Measurements from ENCODE around the gene CARD16.
"Not testable (repeated sequence)": the region's sequence is repeated elsewhere in the genome, so short reads cannot be mapped to it uniquely, and the experiment has no call there.

CARD16 gene

DNA sequence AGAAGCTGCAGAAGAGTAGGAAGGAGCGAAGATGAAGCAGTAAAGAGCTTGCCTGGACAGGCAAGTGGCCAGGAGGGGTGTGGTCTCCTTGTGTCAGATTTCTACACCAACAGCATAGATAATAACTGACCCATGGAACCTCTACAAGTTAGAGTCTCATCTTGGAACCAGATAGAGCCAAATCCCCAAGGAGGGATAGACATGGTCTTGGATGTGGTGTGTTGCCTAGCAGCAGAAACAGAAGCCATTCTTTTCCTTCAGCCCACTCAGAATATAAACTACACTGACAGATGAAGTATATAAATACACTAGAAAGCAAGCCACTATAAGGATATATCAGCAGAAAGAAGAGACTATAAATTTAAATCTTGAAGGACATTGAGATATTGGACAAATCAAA lies 4.3 kb upstream of the CARD16 start:
- no peak for DNase-seq (ENCODE audit: low read depth)

GRCh38 chr11:105046898-105047579 lies 1.9 kb upstream of the CARD16 start:
- peak; percentile 97 for DNase-seq (ENCODE audit: low read depth)

GRCh38 chr11:105045676-105046296 lies 651 bp upstream of the CARD16 start:
- DNase-seq (ENCODE audit: low read depth) = peak; percentile 18

DNA sequence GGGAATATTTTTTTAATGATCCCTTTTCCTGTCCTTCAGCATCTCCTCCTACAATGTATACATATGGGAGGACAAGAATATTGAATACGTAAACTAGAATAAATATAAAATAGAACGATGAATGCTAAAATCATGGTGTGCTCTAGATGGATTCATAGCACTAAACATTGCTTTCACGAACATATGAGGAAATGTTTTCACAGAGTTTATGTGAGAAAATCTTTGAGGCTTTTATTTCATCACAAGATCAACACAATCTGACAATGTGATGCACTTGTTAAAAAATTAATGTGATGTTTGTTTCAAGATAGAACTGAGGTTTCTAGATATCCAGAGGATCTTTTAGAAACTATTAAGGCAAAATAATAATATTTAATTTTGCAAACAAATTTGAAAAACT lies 3.0 kb downstream of the CARD16 start:
- DNase-seq (ENCODE audit: low read depth) = no peak

- DNase-seq (ENCODE audit: low read depth) = no peak
Observed at GRCh38 chr11:105040703-105041102, 4.4 kb downstream of the CARD16 start.

GRCh38 chr11:105034813-105035620 lies 10.1 kb downstream of the CARD16 start, which contains the start of gene CASP1:
CASP1 (minus strand) TSS chr11:105035144; CDS start chr11:105035113, 31 bp downstream.
- DNase-seq (ENCODE audit: low read depth) = peak; percentile 72

DNA sequence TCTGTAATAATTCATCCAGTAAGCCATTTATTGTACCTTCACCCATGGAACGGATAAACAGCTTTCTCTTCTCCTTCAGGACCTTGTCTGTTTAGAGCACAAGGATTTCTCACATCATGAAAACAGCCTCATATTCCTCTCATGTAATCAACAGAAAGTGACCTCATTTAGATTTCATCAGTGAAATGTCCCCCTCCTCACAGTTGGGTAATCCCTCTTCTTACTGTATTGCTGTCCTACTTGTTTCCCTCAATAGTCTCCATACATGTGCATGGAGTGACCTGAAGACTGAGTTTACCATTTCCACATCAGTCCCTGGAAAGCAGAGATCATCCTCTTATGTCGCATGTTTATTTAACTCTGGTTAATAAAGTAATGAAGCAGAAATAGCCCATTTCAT lies 10.7 kb downstream of the CARD16 start:
- DNase-seq (ENCODE audit: low read depth) = not testable (repeated sequence)

DNA sequence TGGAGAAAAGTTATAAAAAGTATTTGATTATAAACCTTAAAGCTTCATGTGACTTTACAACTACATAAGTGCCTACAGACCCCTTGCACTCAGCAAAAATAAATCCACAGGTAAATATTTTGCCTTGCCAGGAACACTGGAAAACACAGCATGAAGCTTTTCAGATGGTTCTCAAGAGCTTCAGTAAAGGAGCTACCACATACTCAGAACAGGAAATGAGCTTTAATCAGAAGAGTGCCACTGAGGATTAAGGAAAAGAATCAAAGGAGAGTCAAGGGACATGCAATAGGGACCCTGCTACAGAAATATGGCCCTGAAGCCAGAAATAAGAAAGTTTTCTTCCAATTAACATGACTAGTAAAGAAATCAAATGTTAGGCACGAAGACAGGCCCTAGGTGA lies 11.4 kb downstream of the CARD16 start:
- DNase-seq (ENCODE audit: low read depth) = no peak

GRCh38 chr11:105033343-105033742 lies 11.8 kb downstream of the CARD16 start:
- no peak for DNase-seq (ENCODE audit: low read depth)

- DNase-seq (ENCODE audit: low read depth) = no peak
Observed at GRCh38 chr11:105032495-105032894, 12.6 kb downstream of the CARD16 start.

DNA sequence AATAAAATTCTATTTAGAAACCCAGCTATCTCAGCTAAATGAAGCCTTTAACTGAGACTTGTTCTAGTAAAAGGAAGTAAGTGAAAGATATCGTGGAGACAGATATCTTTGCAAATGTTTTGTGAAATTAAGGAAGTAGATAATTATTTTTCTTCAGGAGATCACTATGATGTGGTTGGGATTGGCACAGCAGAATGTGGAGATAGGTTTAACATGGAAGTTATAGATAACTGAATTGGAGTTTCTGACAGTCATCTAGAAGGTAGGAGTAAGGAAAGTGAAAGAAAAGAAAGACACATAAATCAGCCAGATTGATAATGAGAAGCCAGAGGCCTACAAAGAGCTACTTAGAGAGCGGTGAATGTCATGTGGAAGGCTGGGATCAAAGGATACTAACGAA lies 17.5 kb downstream of the CARD16 start:
- no peak for DNase-seq (ENCODE audit: low read depth)

GRCh38 chr11:105024394-105024793 lies 20.7 kb downstream of the CARD16 start:
- DNase-seq (ENCODE audit: low read depth) = no peak

DNA sequence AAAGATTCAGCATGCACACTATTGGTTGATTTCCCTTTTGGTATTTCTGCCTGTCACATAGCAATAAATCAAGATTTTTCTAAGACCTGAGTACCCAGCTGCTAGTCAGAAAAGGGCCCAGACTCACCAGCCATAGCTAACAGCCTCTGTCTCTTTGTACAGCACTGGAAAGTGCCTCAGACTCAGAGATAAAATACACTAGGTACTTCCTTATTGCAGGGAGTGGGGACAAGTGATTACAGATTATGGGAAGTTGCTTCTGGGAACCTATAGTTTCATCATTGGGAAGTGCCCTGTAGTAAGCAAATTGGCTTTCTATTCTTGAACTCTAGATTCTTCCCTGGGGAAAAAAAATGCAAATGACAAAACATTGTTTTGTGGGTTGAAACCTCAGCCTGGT lies 22.1 kb downstream of the CARD16 start, which contains the start of gene CASP5:
Gene CASP5, minus strand, starts transcription at position 166 of the 400 bp plus-strand sequence. Its CDS starts 32 bp downstream, at position 134.
- DNase-seq (ENCODE audit: low read depth) = no peak

- no peak for DNase-seq (ENCODE audit: low read depth)
Observed at GRCh38 chr11:105022527-105022926, 22.6 kb downstream of the CARD16 start.

GRCh38 chr11:105007463-105007862 lies 37.7 kb downstream of the CARD16 start:
- no peak for DNase-seq (ENCODE audit: low read depth)

- no peak for DNase-seq (ENCODE audit: low read depth)
Observed at GRCh38 chr11:105005451-105005845, 39.7 kb downstream of the CARD16 start.

DNA sequence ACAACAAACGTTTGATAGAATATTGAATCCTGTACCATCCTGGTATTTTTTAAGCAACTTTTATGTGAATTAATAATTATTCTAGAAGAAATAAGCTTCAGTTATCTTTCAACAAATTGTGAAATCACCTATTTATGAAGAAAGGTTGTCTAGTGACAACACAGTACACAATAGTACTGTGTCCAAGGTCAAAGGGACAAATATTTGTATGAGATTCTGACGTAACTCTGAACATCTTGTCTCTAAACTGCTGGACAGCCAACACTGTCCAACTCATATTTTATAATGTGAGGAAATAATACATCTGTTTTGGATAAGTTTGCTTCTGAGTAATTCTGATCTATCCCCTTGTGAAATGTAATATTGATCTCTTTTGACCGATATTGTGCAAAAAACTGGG lies 41.1 kb downstream of the CARD16 start:
- DNase-seq (ENCODE audit: low read depth) = peak; percentile 32

GRCh38 chr11:105003151-105003550 lies 42.0 kb downstream of the CARD16 start:
- no peak for DNase-seq (ENCODE audit: low read depth)

GRCh38 chr11:105000797-105001196 lies 44.3 kb downstream of the CARD16 start:
- no peak for DNase-seq (ENCODE audit: low read depth)

GRCh38 chr11:105000167-105000566 lies 45.0 kb downstream of the CARD16 start:
- no peak for DNase-seq (ENCODE audit: low read depth)

DNA sequence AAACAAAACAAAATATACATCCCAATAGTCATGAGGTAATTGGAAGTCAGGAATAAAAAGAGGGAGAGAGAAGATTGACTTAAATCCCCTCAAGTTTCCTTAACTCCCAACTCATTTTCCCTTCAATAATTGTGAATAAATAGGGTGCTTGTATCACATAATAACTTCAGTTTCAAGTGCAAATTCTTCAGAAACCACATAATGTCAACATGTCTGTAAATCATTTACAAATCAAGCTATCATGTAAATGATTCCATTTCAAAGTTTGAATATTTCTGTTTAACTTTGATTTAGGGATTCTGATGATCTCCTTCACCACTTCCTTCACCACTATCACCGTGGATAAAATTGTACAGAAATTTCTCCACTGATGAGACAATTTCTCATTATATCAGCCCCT lies 45.4 kb downstream of the CARD16 start:
- no peak for DNase-seq (ENCODE audit: low read depth)

- no peak for DNase-seq (ENCODE audit: low read depth)
Observed at GRCh38 chr11:104997288-104997687, 47.8 kb downstream of the CARD16 start.

DNA sequence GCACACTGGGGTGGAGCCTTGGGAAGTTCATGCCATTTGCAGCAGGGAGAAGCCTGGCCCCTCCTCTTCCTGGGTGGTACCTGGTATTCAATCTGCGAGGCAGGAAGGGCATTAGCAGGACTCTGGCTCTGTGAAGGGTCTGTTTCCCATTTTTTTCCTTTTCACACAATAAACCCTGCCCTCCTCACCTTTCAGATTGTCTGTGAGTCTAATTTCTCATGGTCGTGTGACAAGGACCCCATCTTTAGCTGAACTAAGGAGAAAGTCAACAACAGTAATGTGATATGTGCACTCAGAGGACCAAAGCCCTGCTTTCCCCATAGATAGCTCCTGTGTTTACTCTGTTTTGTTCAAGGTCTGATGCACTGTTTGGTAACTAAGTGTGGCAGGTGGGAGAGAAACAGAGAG lies 50.1 kb downstream of the CARD16 start:
- no peak for DNase-seq (ENCODE audit: low read depth)
